GM19035 (cell line): ENCODE measurements around the gene FAM187B.

ENCODE experiments used
- ATAC-seq: cut with Tn5 transposase; IDR thresholded peaks from one replicate; pipeline ENCODE4 v1.9.1; 2021; ENCODE audit not compliant: unreplicated experiment

The FAM187B gene

DNA sequence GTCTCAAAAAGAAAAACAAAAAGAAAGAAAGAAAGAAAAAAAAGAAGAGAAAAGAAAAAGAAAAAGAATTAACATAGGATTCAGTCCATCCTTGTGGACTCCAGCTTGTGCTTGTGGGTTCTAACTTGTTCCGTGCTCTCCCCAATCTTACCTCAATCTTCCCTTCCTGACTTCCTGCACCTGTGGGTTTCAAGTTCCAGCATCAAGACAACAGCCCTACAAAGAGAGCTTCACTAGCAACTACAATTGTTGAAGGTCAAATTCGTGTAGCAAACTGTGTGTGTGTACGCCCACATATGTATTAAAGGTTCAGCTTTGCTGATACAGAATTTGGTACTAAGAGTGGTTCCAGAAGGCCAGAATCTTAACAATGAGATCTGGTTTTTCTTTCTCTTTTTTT lies 48.7 kb downstream of the FAM187B start:
- no peak for ATAC-seq

DNA sequence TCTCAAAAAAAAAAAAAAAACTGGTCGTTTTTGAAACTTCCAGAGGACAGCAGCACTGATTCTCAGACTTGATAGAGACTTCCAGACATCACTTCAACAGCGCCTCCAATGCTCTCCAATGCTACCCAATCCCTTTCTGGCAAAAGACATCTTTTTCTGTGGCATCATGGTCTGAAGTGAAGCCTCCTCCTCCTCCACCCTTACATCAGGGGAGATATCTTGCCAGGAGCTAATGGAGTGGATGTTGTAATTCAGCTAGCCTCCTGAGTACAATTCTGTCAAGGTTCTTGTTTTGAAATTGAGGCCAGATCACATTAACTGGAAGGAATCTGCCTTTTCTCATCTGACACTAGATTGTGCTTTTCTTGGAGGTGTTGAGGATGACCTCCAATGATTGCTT lies 49.8 kb downstream of the FAM187B start:
- no peak for ATAC-seq

DNA sequence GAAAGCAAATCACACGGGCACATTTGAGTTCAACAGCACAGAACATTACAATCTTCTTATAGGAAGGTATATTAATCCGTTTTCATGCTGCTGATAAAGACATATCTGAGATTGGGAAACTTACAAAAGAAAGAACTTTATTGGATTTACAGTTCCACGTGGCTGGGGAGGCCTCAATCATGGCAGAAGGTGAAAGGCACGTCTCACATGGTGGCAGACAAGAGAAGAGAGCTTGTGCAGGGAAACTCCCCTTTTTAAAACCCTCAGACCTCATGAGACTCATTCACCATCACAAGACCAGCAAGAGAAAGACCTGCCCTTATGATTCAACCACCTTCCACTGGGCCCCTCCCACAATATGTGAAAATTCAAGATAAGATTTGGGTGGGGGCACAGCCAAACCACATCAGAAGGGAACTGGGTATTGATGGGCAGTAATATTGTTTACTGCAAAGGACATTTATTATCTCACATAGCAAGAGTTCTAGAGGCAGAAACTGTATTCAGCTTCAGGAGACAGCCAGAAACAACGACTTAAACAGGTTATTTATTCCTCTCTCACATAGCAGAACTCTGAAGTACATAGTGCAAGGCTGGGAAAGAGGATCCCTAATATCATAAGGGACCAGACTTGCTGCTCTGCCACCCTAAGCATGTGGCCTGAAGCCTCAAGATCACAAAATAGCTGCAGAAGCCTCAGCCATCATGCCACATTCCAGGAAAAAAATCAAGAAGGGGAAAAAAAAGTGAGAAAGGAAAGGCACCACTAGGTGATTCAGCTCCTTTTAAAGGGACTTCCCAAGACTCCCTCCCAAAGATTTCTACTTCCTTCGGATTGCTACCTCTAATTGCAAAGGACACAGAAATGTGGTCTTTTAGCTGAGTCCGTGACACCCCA lies 50.9 kb downstream of the FAM187B start:
- no peak for ATAC-seq

DNA sequence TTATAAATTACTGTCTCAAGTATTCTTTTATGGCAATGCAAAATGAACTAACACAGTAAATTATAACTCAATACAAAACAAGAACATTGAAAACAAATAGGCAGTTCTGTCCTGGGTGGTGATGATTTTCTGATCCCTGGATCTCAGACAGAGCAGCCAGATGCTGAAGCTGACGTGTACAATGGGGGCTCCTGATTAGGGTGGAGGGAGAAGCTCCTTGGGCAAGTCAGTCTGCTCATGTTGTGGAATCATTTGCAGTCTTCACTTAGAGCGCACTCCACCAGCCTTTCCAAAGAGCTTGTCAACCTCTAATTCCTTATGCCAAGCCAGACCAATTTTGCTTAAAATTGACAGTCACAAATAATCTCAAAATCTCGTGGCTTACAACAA lies 52.4 kb downstream of the FAM187B start:
- no peak for ATAC-seq
